ENCODE data around the gene SLC22A12.
"Not testable (repeated sequence)": the region's sequence is repeated elsewhere in the genome, so short reads cannot be mapped to it uniquely, and the experiment has no call there.

The SLC22A12 gene

GRCh38 chr11:64585150-64585549 lies 5.9 kb upstream of the SLC22A12 start:
- DNase-seq (ENCODE audit: low read depth): no peak

DNA sequence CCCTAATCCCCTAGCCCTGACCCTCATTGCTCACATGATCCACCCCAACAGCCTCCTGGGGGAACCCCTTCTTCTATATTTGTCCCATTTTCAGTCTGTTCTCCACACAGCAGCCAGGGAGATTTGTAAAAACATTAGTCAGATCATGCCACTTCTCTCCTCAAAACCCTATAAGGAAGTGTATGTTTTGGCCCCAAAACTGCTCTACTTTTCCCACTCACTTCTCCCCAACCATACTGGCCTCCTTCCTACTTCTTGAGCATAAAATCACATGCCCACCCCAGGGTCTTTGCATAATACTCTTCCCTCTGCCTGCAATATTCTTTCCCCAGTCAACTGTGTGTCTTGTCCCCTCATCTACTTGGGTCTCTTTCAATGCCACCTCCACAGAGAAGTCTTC lies 4.7 kb upstream of the SLC22A12 start:
- DNase-seq (ENCODE audit: low read depth): no peak

DNA sequence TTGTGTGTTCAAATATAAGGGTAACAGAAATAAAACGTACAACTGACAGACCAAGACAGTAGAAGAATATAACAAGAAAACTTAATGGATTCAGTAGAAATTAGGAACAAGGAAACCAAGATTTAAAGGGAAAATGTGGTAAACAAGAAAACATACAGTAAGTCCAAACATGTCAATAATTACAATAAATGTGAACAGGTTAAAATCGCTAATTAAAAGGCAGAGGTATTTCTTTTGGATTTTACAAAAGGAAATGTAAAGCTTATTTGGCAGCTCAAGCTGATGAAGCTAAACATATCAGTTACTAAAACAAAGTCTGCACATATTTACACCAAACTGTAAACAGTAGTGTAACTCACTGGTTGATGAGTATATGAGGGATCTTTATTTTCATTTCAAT lies 2.3 kb upstream of the SLC22A12 start:
- DNase-seq (ENCODE audit: low read depth): no peak

DNA sequence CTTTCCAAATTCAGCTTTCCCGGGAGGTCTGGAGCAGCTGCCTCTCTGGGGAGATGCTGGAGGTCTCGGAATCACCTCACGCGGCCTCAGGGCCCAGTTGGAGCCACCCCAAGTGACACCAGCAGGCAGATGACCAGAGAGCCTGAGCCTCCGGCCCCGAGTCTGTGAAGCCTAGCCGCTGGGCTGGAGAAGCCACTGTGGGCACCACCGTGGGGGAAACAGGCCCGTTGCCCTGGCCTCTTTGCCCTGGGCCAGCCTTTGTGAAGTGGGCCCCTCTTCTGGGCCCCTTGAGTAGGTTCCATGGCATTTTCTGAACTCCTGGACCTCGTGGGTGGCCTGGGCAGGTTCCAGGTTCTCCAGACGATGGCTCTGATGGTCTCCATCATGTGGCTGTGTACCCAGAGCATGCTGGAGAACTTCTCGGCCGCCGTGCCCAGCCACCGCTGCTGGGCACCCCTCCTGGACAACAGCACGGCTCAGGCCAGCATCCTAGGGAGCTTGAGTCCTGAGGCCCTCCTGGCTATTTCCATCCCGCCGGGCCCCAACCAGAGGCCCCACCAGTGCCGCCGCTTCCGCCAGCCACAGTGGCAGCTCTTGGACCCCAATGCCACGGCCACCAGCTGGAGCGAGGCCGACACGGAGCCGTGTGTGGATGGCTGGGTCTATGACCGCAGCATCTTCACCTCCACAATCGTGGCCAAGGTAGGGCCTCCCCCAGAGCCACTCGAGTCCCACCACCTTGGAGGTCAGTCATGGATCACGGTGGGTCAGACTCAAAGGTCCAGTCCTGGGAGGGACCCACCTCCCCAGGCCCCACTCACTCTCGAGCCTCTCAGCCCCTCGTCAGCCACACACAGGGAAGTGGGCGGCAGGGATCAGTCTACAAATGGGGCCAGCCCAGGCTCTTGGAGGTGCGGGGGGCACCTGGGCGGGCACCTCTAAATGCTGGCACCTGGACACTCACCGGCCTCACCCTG lies 525 bp downstream of the SLC22A12 start:
- DNase-seq (ENCODE audit: low read depth): no peak

DNA sequence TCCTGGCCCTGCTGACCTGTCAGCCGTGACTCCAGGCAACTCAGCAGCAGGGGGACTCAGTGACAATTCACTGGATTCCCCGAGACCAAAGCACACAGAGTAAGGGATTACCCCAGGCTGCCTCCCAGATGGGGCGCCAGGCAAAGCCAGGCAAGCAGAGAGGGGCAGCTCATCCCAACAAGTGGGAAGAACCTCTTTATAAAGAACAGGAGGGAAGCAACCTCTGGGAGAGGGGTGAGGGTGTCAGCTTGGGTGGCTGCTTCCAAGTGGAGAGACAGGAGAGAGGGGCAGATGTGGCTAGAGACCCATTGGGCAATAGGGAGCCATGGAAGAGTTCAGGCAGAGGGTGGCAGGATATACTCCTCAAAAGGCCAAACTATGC lies 1.2 kb downstream of the SLC22A12 start:
- no peak for DNase-seq (ENCODE audit: low read depth)

- no peak for DNase-seq (ENCODE audit: low read depth)
These were observed 1.6 kb downstream of the SLC22A12 start for GRCh38 chr11:64592656-64593055.

DNA sequence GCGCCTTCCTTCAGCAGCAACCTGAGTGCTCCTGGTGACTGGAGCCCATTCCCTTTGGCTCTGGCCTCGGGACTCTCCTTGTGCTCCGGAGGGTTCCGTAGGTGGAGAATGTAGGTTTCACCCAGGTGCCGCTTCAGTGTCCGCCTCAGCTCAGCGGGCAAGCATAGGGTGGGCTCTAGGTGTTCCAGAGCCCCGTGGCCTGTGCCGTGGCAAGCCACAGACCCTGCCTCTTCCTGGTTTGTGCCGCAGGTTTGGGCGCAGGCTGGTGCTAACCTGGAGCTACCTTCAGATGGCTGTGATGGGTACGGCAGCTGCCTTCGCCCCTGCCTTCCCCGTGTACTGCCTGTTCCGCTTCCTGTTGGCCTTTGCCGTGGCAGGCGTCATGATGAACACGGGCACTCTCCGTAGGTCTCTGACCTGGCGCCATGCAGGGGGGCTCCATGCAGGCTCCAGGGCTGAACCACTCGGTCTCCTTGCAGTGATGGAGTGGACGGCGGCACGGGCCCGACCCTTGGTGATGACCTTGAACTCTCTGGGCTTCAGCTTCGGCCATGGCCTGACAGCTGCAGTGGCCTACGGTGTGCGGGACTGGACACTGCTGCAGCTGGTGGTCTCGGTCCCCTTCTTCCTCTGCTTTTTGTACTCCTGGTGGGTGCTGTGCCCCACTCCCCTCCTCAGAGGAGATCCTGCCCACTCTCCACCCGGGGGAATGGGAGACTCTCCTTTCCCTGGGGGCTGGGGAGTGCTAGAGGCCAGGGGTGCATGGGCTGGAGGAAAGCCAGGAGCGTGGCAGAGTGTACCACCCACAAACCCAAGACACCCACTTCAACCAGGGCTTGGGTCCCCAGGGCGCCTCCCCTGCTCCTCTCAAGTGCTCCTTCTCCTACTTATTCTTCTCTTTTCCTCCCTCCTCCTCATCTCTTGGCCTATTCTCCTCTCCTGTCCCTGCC lies 2.4 kb downstream of the SLC22A12 start:
- DNase-seq (ENCODE audit: low read depth): no peak

- no peak for DNase-seq (ENCODE audit: low read depth)
These were observed 3.3 kb downstream of the SLC22A12 start for GRCh38 chr11:64594159-64594939.

- DNase-seq (ENCODE audit: low read depth): not testable (repeated sequence)
These were observed 4.9 kb downstream of the SLC22A12 start for GRCh38 chr11:64595922-64596321.

- DNase-seq (ENCODE audit: low read depth): no peak
These were observed 6.7 kb downstream of the SLC22A12 start for GRCh38 chr11:64597671-64598101.

DNA sequence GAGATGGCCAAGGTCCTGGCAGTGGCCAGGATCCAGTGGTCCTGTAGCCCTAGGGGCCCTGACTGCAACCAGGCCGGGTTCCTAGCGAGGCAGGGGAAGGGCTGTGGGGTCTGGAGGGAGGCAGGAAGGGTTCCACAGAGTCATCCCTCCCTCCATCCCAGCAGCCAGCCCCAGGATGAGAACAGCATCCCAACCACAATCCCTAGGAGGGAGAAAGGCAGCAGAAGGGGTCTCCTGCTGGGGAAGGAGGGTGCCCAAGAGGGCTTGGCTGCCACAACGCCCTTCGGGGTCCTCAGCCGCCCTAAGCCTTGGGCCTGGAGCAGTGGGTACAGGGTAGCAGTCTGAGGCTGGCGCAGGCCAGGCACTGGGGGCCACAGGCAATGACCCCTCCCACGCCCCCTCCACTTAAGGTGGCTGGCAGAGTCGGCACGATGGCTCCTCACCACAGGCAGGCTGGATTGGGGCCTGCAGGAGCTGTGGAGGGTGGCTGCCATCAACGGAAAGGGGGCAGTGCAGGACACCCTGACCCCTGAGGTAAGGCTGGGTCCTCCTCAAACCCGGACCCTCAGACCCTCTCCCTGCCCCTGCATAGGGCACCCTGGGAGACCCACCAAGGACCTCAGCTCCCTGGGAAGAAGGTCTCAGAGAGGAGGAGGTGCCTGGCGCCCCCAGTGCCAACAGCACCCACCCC lies 7.2 kb downstream of the SLC22A12 start:
- no peak for DNase-seq (ENCODE audit: low read depth)

GRCh38 chr11:64598797-64599697 lies 8.0 kb downstream of the SLC22A12 start:
- DNase-seq (ENCODE audit: low read depth): no peak

- DNase-seq (ENCODE audit: low read depth): no peak
These were observed 8.7 kb downstream of the SLC22A12 start for GRCh38 chr11:64599698-64600211.

DNA sequence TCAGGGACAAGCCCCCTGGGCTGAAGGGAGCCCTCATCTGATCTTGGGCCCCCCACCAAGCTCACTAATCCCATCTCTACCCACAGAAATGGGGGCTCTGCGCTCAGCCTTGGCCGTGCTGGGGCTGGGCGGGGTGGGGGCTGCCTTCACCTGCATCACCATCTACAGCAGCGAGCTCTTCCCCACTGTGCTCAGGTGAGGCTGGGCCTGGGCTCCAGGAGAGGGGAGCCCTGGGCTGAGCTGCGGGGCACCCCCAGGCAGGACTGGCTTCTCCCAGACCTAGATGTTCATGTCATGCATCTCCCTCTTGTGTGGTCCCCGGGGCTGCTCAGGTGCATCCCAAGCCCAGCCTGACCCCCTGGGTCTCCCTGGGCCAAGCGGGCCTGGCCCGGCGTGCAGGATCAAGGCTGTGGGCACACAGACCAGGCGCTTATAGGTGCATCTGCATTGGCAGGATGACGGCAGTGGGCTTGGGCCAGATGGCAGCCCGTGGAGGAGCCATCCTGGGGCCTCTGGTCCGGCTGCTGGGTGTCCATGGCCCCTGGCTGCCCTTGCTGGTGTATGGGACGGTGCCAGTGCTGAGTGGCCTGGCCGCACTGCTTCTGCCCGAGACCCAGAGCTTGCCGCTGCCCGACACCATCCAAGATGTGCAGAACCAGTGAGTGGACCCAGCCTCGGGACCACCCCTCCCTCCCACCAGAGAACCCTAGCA lies 9.4 kb downstream of the SLC22A12 start:
- DNase-seq (ENCODE audit: low read depth): no peak

DNA sequence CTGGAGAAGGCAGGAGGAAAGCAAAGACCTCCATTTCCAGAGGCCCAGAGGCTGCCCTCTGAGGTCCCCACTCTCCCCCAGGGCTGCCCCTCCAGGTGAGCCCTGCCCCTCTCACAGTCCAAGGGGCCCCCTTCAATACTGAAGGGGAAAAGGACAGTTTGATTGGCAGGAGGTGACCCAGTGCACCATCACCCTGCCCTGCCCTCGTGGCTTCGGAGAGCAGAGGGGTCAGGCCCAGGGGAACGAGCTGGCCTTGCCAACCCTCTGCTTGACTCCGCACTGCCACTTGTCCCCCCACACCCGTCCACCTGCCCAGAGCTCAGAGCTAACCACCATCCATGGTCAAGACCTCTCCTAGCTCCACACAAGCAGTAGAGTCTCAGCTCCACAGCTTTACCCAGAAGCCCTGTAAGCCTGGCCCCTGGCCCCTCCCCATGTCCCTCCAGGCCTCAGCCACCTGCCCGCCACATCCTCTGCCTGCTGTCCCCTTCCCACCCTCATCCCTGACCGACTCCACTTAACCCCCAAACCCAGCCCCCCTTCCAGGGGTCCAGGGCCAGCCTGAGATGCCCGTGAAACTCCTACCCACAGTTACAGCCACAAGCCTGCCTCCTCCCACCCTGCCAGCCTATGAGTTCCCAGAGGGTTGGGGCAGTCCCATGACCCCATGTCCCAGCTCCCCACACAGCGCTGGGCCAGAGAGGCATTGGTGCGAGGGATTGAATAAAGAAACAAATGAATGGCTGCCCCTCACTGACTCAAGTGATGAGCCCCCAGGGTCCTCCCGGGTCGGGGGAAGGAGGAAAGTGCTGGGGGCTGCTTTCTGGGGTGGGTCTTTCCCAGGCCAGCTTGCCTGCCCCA lies 10.8 kb downstream of the SLC22A12 start:
- DNase-seq (ENCODE audit: low read depth): no peak

DNA sequence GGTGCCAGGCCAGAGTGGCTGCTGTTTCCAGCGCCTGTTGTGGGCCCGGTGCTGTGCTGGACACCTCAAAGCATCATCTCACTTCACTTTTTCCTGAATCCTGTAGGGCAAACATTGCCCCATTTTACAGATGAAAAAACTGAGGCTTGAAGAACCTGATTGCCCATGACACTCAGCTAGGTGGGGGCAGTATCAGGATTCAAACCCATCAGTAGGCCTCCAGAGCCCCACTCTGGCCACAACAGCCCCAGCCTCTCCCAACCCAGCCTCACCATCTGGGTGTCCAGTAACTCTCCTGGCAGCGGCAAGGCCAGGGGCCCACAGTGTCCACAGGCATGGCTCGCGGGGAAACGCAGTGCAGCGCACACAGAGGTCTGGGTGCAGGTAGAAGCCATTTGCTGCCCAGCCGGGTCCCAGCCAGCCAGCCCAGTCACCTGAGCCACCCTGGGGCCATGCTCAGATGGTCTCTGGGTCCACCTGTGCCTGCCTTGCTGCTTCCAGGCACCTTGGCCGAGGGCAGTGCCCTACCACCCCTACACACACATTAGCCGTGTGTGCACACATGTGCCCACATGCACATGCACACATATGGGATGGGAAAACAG lies 11.5 kb downstream of the SLC22A12 start:
- no peak for DNase-seq (ENCODE audit: low read depth)

- DNase-seq (ENCODE audit: low read depth): no peak
These were observed 12.5 kb downstream of the SLC22A12 start for GRCh38 chr11:64603411-64604110.

Measured in stimulated activated CD8-positive, alpha-beta memory T cell treated with anti-CD3 and anti-CD28 coated beads, Interleukin-15, amount 100 ng/mL, for 24 hours (primary cell).